Measurements from ENCODE around the gene HSPB1.

The HSPB1 gene

GRCh38 chr7:76318488-76319353 is 16.2 kb downstream of the HSPB1 start:
- Histone ChIP-seq H3K4me3 (ENCODE audit: low read length) (peak overlapping the region; percentile 85), H2AFZ (ENCODE audit: low read depth, low read length) (peak overlapping the region; percentile 67; the same call in 1 of the 2 replicates), H3K27ac (ENCODE audit: low read length) (peak overlapping the region; percentile 41), H3K9ac (ENCODE audit: low read length) (peak overlapping the region; percentile 72), H3K79me2 (ENCODE audit: low read length) (peaks cover 9% of the 10 kb centered on the region; the same call in 1 of the 2 replicates), H3K36me3 (replicated peaks; ENCODE audit: low read depth, low read length) (peaks cover 3% of the 10 kb centered on the region), H3K4me2 (ENCODE audit: low read length) (peak overlapping the region; percentile 81), H3K27me3 (ENCODE audit: low read depth, low read length) (no peaks in the 10 kb centered on the region), H3K4me1 (ENCODE audit: low read length) (peaks cover 12% of the 10 kb centered on the region), H3K9me3 (ENCODE audit: insufficient read depth, low read length) (no peaks in the 10 kb centered on the region), H4K20me1 (ENCODE audit: insufficient read depth, low read length) (peaks cover 12% of the 10 kb centered on the region; the same call in 1 of the 2 replicates)
- TF ChIP-seq CTCF (IDR thresholded peaks at IDR 0.05; ENCODE audit: low read depth, low read length): peak; percentile 23; the same call in 1 of the 2 replicates
- no peak for TF ChIP-seq EZH2phosphoT487 (IDR thresholded peaks at IDR 0.05; ENCODE audit: low read depth)

- Histone ChIP-seq H3K79me2 (ENCODE audit: low read length) (peaks cover 67% of the 10 kb centered on the region), H4K20me1 (ENCODE audit: insufficient read depth, low read length) (peaks cover 64% of the 10 kb centered on the region), H3K36me3 (replicated peaks; ENCODE audit: low read depth, low read length) (peaks cover 42% of the 10 kb centered on the region), H3K27me3 (ENCODE audit: low read depth, low read length) (no peaks in the 10 kb centered on the region), H3K9me3 (ENCODE audit: insufficient read depth, low read length) (no peaks in the 10 kb centered on the region), H3K4me1 (ENCODE audit: low read length) (peaks cover 5% of the 10 kb centered on the region; the same call in 1 of the 2 replicates), H3K4me2 (ENCODE audit: low read length) (no peak overlapping the region), H2AFZ (ENCODE audit: low read depth, low read length) (no peak overlapping the region), H3K4me3 (ENCODE audit: low read length) (no peak overlapping the region), H3K27ac (ENCODE audit: low read length) (no peak overlapping the region), H3K9ac (ENCODE audit: low read length) (no peak overlapping the region)
- TF ChIP-seq CTCF (IDR thresholded peaks at IDR 0.05; ENCODE audit: low read depth, low read length) (no peak), EZH2phosphoT487 (IDR thresholded peaks at IDR 0.05; ENCODE audit: low read depth) (no peak)
Measured at GRCh38 chr7:76325092-76325491, 22.6 kb downstream of the HSPB1 start.

GRCh38 chr7:76325811-76326210 is 23.3 kb downstream of the HSPB1 start:
- Histone ChIP-seq H3K27ac (ENCODE audit: low read length) (no peak overlapping the region), H3K79me2 (ENCODE audit: low read length) (peaks cover 74% of the 10 kb centered on the region), H3K36me3 (replicated peaks; ENCODE audit: low read depth, low read length) (peaks cover 45% of the 10 kb centered on the region), H3K9ac (ENCODE audit: low read length) (no peak overlapping the region), H2AFZ (ENCODE audit: low read depth, low read length) (no peak overlapping the region), H3K27me3 (ENCODE audit: low read depth, low read length) (no peaks in the 10 kb centered on the region), H3K4me3 (ENCODE audit: low read length) (no peak overlapping the region), H3K9me3 (ENCODE audit: insufficient read depth, low read length) (no peaks in the 10 kb centered on the region), H3K4me2 (ENCODE audit: low read length) (no peak overlapping the region), H4K20me1 (ENCODE audit: insufficient read depth, low read length) (peaks cover 72% of the 10 kb centered on the region), H3K4me1 (ENCODE audit: low read length) (peaks cover 5% of the 10 kb centered on the region; the same call in 1 of the 2 replicates)
- TF ChIP-seq EZH2phosphoT487 (IDR thresholded peaks at IDR 0.05; ENCODE audit: low read depth): no peak
- TF ChIP-seq CTCF (IDR thresholded peaks at IDR 0.05; ENCODE audit: low read depth, low read length): no peak

- Histone ChIP-seq H3K9ac (ENCODE audit: low read length) (no peak overlapping the region), H3K79me2 (ENCODE audit: low read length) (peaks cover 84% of the 10 kb centered on the region)
Measured at GRCh38 chr7:76326646-76327233, 24.3 kb downstream of the HSPB1 start.

More at GRCh38 chr7:76326646-76327233, 24.3 kb downstream of the HSPB1 start:
- TF ChIP-seq EZH2phosphoT487 (IDR thresholded peaks at IDR 0.05; ENCODE audit: low read depth) (no peak), CTCF (IDR thresholded peaks at IDR 0.05; ENCODE audit: low read depth, low read length) (no peak)
- Histone ChIP-seq H3K27ac (ENCODE audit: low read length) (no peak overlapping the region), H3K9me3 (ENCODE audit: insufficient read depth, low read length) (no peaks in the 10 kb centered on the region), H3K4me1 (ENCODE audit: low read length) (peaks cover 5% of the 10 kb centered on the region; the same call in 1 of the 2 replicates), H3K4me3 (ENCODE audit: low read length) (no peak overlapping the region), H3K36me3 (replicated peaks; ENCODE audit: low read depth, low read length) (peaks cover 48% of the 10 kb centered on the region), H3K4me2 (ENCODE audit: low read length) (no peak overlapping the region), H2AFZ (ENCODE audit: low read depth, low read length) (no peak overlapping the region), H3K27me3 (ENCODE audit: low read depth, low read length) (no peaks in the 10 kb centered on the region), H4K20me1 (ENCODE audit: insufficient read depth, low read length) (peaks cover 81% of the 10 kb centered on the region)
